Stomach (tissue), 9 donors: Measurements from ENCODE around the gene CLEC5A. TPM values are rescaled to one million over a fixed set of nuclear protein-coding genes. Genes with fewer than 3 reads are reported as not detected.

Source experiments
- DNase-seq, 2 donors: peaks; one replicate each; pipeline versions ENCODE4 v3.0.0 to v3.0.0-alpha.2; 2013 to 2019
- H3K27ac ChIP-seq, 5 donors: fragments of 200-600 bp in 4 of 5; sonication (generic) in 4 of 5; one replicate each; pipeline ENCODE4 v1.5.1; 2013 to 2019; ENCODE audit warnings: mild to moderate bottlenecking in 1 of 5, moderate library complexity in 1 of 5
- H3K27me3 ChIP-seq, 3 donors: fragments of 200-600 bp; sonication (generic); one replicate each; pipeline ENCODE4 v1.5.1; 2017 to 2019; ENCODE audit warnings: mixed run types in 1 of 3
- H3K36me3 ChIP-seq, 4 donors: fragments of 200-600 bp; sonication (generic); 1 replicate in 3 of 4; 2 replicates in 1 of 4; pipeline ENCODE4 v1.5.1; 2016 to 2019
- H3K4me1 ChIP-seq, 4 donors: fragments of 200-600 bp; sonication (generic); one replicate each; pipeline ENCODE4 v1.5.1; 2016 to 2019
- H3K4me3 ChIP-seq, 4 donors: fragments of 200-600 bp; sonication (generic) in 3 of 4; one replicate each; pipeline ENCODE4 v1.5.1; 2016 to 2019; ENCODE audit warnings: mild to moderate bottlenecking in 1 of 4
- H3K9me3 ChIP-seq, 4 donors: fragments of 200-600 bp; sonication (generic); one replicate each; pipeline ENCODE4 v1.5.1; 2016 to 2019
- CTCF ChIP-seq, 7 experiments: fragments of 450-650 bp in 4 of 7; fragments of 200-600 bp in 3 of 7; sonication (generic) in 3 of 7; IDR thresholded peaks; one replicate each; pipeline ENCODE4 v1.5.1; 2016 to 2019; ENCODE audit warnings: antibody characterized with exemption in 7 of 7, control low read depth in 2 of 7, mild to moderate bottlenecking in 1 of 7
- EP300 ChIP-seq: sonication (generic); formaldehyde crosslinking; IDR thresholded peaks from one replicate; pipeline ENCODE4 v1.6.1; 2017; ENCODE audit warnings: antibody characterized with exemption
- POLR2A ChIP-seq, 4 donors: fragments of 450-650 bp; IDR thresholded peaks; one replicate each; pipeline ENCODE4 v1.6.1; 2016; ENCODE audit warnings: antibody characterized with exemption in 4 of 4, control low read depth in 2 of 4, mild to moderate bottlenecking in 1 of 4, moderate library complexity in 1 of 4
- POLR2AphosphoS5 ChIP-seq, 3 donors: sonication (generic); formaldehyde crosslinking; IDR thresholded peaks; one replicate each; pipeline ENCODE4 v1.6.1; 2016; ENCODE audit warnings: antibody characterized with exemption in 3 of 3
- WGBS, 5 donors: extraction: QIAGEN DNeasy Blood & Tissue Kit in 3 of 5; methylation state at CpG; one replicate each; pipeline versions ENCODE4 v1.1.5 to v1.1.7; 2013 to 2018; 5-methylcytosine and 5-hydroxymethylcytosine counted together
- intact Hi-C: fragments of 100-400 bp; cut with DNase I; formaldehyde crosslinking; loops from one replicate; pipeline ENCODE4 v1.15.1; 2023; ENCODE audit warnings: low total_unique reads
- polyA plus RNA-seq, 3 donors: library from polyadenylated mRNA; stranded (reverse); fragments of 200-250 nt; gene quantifications; one replicate each; pipeline ENCODE4 v1.2.3, GENCODE V29; 2013
- total RNA-seq, 5 donors: library from RNA; depleted of rRNA; stranded (reverse); fragments of >200 nt; gene quantifications; one replicate each; pipeline versions ENCODE4 v1.1.0 to v1.2.3, GENCODE V29; 2014 to 2016
- donor health status: healthy with polysubstance abuse.
- donor health status: Bipolar disorder and iron deficiency.
- donor health status: healthy.

Gene CLEC5A
- total and polyA plus RNA-seq, 8 donors, result 0.10 to 1.4 (median 0.31) TPM; not detected in 3

GRCh38 chr7:141891336-141891735 lies 55.4 kb downstream of the CLEC5A start:
- WGBS, 5 donors, result 61 to 86% (median 72%) methylated on average over 3 of the region's 3 CpGs
- H3K9me3 ChIP-seq, result peaks cover 0 to 7% (median 2%) of the 10 kb centered on the region in 4 donors
- DNase-seq, result no peak
- no peaks in the 10 kb centered on the region for H3K4me1 ChIP-seq
- no peaks in the 10 kb centered on the region for H3K36me3 ChIP-seq
- no peak overlapping the region for H3K27ac ChIP-seq
- H3K27me3 ChIP-seq, result no peaks in the 10 kb centered on the region
- H3K4me3 ChIP-seq, result no peak overlapping the region
- TF ChIP-seq EP300 (no peak), POLR2AphosphoS5 (IDR thresholded peaks at IDR 0.05) (no peak), POLR2A (IDR thresholded peaks at IDR 0.05) (no peak), CTCF (IDR thresholded peaks at IDR 0.05) (no peak)
- intact Hi-C loops, result no loop called here

- no peaks in the 10 kb centered on the region for H3K36me3 ChIP-seq
- no peak overlapping the region for H3K27ac ChIP-seq
- no peak for TF ChIP-seq POLR2A (IDR thresholded peaks at IDR 0.05)
- TF ChIP-seq EP300, result no peak
- no peak for TF ChIP-seq CTCF (IDR thresholded peaks at IDR 0.05)
- no peak for TF ChIP-seq POLR2AphosphoS5 (IDR thresholded peaks at IDR 0.05)
- WGBS, 5 donors, result 67 to 94% (median 88%) methylated on average over 1 of the region's 1 CpG
- intact Hi-C loops, result no loop called here
- no peaks in the 10 kb centered on the region for H3K4me1 ChIP-seq
- H3K27me3 ChIP-seq, result no peaks in the 10 kb centered on the region
- H3K9me3 ChIP-seq, result peaks cover 0 to 8% (median 3%) of the 10 kb centered on the region in 4 donors
- no peak for DNase-seq
- H3K4me3 ChIP-seq, result no peak overlapping the region
Observed at GRCh38 chr7:141889321-141889720, 57.5 kb downstream of the CLEC5A start.

GRCh38 chr7:141884539-141885225 lies 62.1 kb downstream of the CLEC5A start:
- intact Hi-C loops, result no loop called here
- TF ChIP-seq POLR2A (IDR thresholded peaks at IDR 0.05) (no peak), CTCF (IDR thresholded peaks at IDR 0.05) (no peak), EP300 (no peak), POLR2AphosphoS5 (IDR thresholded peaks at IDR 0.05) (no peak)
- no peaks in the 10 kb centered on the region for H3K27me3 ChIP-seq
- peaks cover 0 to 25% (median 10%) of the 10 kb centered on the region in 4 donors for H3K9me3 ChIP-seq
- no peak for DNase-seq
- H3K27ac ChIP-seq, result no peak overlapping the region
- no peaks in the 10 kb centered on the region for H3K36me3 ChIP-seq
- WGBS, 5 donors, result 71 to 84% (median 80%) methylated on average over 5 of the region's 5 CpGs
- H3K4me1 ChIP-seq, result no peaks in the 10 kb centered on the region
- H3K4me3 ChIP-seq, result no peak overlapping the region

GRCh38 chr7:141880960-141881359 lies 65.8 kb downstream of the CLEC5A start:
- H3K27me3 ChIP-seq, result no peaks in the 10 kb centered on the region
- H3K4me3 ChIP-seq, result no peak overlapping the region
- no peaks in the 10 kb centered on the region for H3K4me1 ChIP-seq
- peaks cover 0 to 37% (median 12%) of the 10 kb centered on the region in 4 donors for H3K9me3 ChIP-seq
- 56 to 92% (median 66%) methylated on average over 4 to 5 of the region's 5 CpGs for WGBS, 5 donors
- no peak overlapping the region for H3K27ac ChIP-seq
- no peak for DNase-seq
- no peak for TF ChIP-seq CTCF (IDR thresholded peaks at IDR 0.05)
- intact Hi-C loops, result no loop called here
- H3K36me3 ChIP-seq, result no peaks in the 10 kb centered on the region
